ENCODE measurements around the gene INHBC.

Gene INHBC

GRCh38 chr12:57500213-57500612, 65.6 kb downstream of the INHBC start:
- TF ChIP-seq TAF1 (IDR thresholded peaks at IDR 0.05; ENCODE audit: borderline replicate concordance, insufficient read depth, low read length): no peak
- no peak for TF ChIP-seq SIN3A (IDR thresholded peaks at IDR 0.05; ENCODE audit: borderline replicate concordance, insufficient read depth, low read length)
- peak; percentile 23; the same call in 1 of the 2 replicates for TF ChIP-seq POLR2AphosphoS5 (IDR thresholded peaks at IDR 0.05; ENCODE audit: low read depth, low read length)
